IPS-18a (cell line): Measurements from ENCODE around the gene HSPA5.
"Not testable (repeated sequence)": the region's sequence is repeated elsewhere in the genome, so short reads cannot be mapped to it uniquely, and the experiment has no call there.

Experiments used
- H3K27ac ChIP-seq: one replicate; pipeline ENCODE4 v1.5.1; 2013; ENCODE audit warnings: low read length
- H3K27me3 ChIP-seq: one replicate; pipeline ENCODE4 v1.6.1; 2013; ENCODE audit warnings: mild to moderate bottlenecking, low read length; ENCODE audit not compliant: control insufficient read depth, insufficient read depth
- H3K36me3 ChIP-seq: one replicate; pipeline ENCODE4 v1.6.1; 2013; ENCODE audit warnings: low read depth, low read length; ENCODE audit not compliant: control insufficient read depth
- H3K4me1 ChIP-seq: one replicate; pipeline ENCODE4 v1.6.1; 2013; ENCODE audit warnings: low read depth, low read length; ENCODE audit not compliant: control insufficient read depth
- H3K4me3 ChIP-seq: one replicate; pipeline ENCODE4 v1.5.1; 2013; ENCODE audit warnings: low read length
- H3K9ac ChIP-seq: one replicate; pipeline ENCODE4 v1.6.1; 2013; ENCODE audit warnings: mild to moderate bottlenecking, low read length, moderate library complexity
- H3K9me3 ChIP-seq: one replicate; pipeline ENCODE4 v1.6.1; 2013; ENCODE audit warnings: low read depth, low read length; ENCODE audit not compliant: control insufficient read depth

The HSPA5 gene

GRCh38 chr9:125214186-125214585 is 27.0 kb downstream of the HSPA5 start:
- Histone ChIP-seq H3K4me1 (no peaks in the 10 kb centered on the region), H3K27me3 (no peaks in the 10 kb centered on the region), H3K9me3 (no peaks in the 10 kb centered on the region), H3K27ac (no peak overlapping the region), H3K36me3 (peaks cover 7% of the 10 kb centered on the region), H3K4me3 (no peak overlapping the region), H3K9ac (no peak overlapping the region)

- Histone ChIP-seq H3K36me3 (peaks cover 18% of the 10 kb centered on the region), H3K9me3 (no peaks in the 10 kb centered on the region), H3K27ac (no peak overlapping the region), H3K27me3 (no peaks in the 10 kb centered on the region), H3K4me3 (no peak overlapping the region), H3K4me1 (no peaks in the 10 kb centered on the region), H3K9ac (no peak overlapping the region)
Measured at GRCh38 chr9:125204477-125204876, 36.7 kb downstream of the HSPA5 start.

- Histone ChIP-seq H3K9ac (no peak overlapping the region), H3K27me3 (no peaks in the 10 kb centered on the region), H3K36me3 (peaks cover 16% of the 10 kb centered on the region), H3K4me1 (no peaks in the 10 kb centered on the region), H3K27ac (no peak overlapping the region), H3K9me3 (no peaks in the 10 kb centered on the region), H3K4me3 (no peak overlapping the region)
Measured at GRCh38 chr9:125202846-125203618, 38.1 kb downstream of the HSPA5 start.

- H3K27ac ChIP-seq, result no peak within 1 kb of the TSS
- peak within 1 kb of the TSS; percentile 80 for H3K9ac ChIP-seq
- H3K4me3 ChIP-seq, result peak within 1 kb of the TSS; percentile 89
- H3K4me1 ChIP-seq, result no peaks in the 10 kb centered on the region
- H3K27me3 ChIP-seq, result no peaks in the 10 kb centered on the region
- H3K9me3 ChIP-seq, result no peaks in the 10 kb centered on the region
- H3K36me3 ChIP-seq, result peaks cover 5% of the 10 kb centered on the region
Measured at GRCh38 chr9:125200216-125201047, 40.7 kb downstream of the HSPA5 start, which contains the start of gene RABEPK. TSS of gene RABEPK (plus strand) at chr9:125200542. CDS start at chr9:125203014, 2,472 bp downstream.

- not testable (repeated sequence) for H3K27me3 ChIP-seq, H3K36me3 ChIP-seq, H3K4me3 ChIP-seq, H3K9ac ChIP-seq, H3K4me1 ChIP-seq, H3K27ac ChIP-seq, H3K9me3 ChIP-seq
Measured at GRCh38 chr9:125195591-125195990, 45.6 kb downstream of the HSPA5 start.

GRCh38 chr9:125194466-125194865 is 46.7 kb downstream of the HSPA5 start:
- H3K27ac ChIP-seq, H3K36me3 ChIP-seq, H3K27me3 ChIP-seq, H3K9ac ChIP-seq, H3K4me3 ChIP-seq, H3K4me1 ChIP-seq, H3K9me3 ChIP-seq: not testable (repeated sequence)

GRCh38 chr9:125190361-125190801 is 50.8 kb downstream of the HSPA5 start:
- peak overlapping the region; percentile 97 for H3K27ac ChIP-seq

GRCh38 chr9:125189361-125190289 is 51.5 kb downstream of the HSPA5 start, which contains the start of gene PPP6C:
TSS of gene PPP6C (minus strand) at chr9:125189803. CDS start at chr9:125189718, 85 bp downstream.
- H3K9me3 ChIP-seq, result no peaks in the 10 kb centered on the region
- peak within 1 kb of the TSS; percentile 98 for H3K4me3 ChIP-seq
- H3K27me3 ChIP-seq, result no peaks in the 10 kb centered on the region
- peak within 1 kb of the TSS; percentile 97 for H3K27ac ChIP-seq
- no peaks in the 10 kb centered on the region for H3K36me3 ChIP-seq
- peaks cover 7% of the 10 kb centered on the region for H3K4me1 ChIP-seq
- H3K9ac ChIP-seq, result peak within 1 kb of the TSS; percentile 97

More at GRCh38 chr9:125190361-125190801, 50.8 kb downstream of the HSPA5 start:
- Histone ChIP-seq H3K36me3 (no peaks in the 10 kb centered on the region), H3K9ac (peak overlapping the region; percentile 97), H3K4me1 (peaks cover 7% of the 10 kb centered on the region), H3K4me3 (peak overlapping the region; percentile 98), H3K27me3 (no peaks in the 10 kb centered on the region), H3K9me3 (no peaks in the 10 kb centered on the region)

- H3K27ac ChIP-seq, result no peak overlapping the region
- H3K4me3 ChIP-seq, result peak overlapping the region; percentile 98
Measured at GRCh38 chr9:125189011-125189360, 52.2 kb downstream of the HSPA5 start.

More at GRCh38 chr9:125189011-125189360, 52.2 kb downstream of the HSPA5 start:
- Histone ChIP-seq H3K27me3 (no peaks in the 10 kb centered on the region), H3K9ac (peak overlapping the region; percentile 86), H3K36me3 (no peaks in the 10 kb centered on the region), H3K4me1 (peaks cover 7% of the 10 kb centered on the region), H3K9me3 (no peaks in the 10 kb centered on the region)
